Measurements from ENCODE around the gene APOL4. TPM values are rescaled to one million over a fixed set of nuclear protein-coding genes. Genes with fewer than 3 reads are reported as not detected.
"Not testable (repeated sequence)": the region's sequence is repeated elsewhere in the genome, so short reads cannot be mapped to it uniquely, and the experiment has no call there.

The APOL4 gene
- total RNA-seq, 2 experiments from 2014 or later = not detected

- CTCF ChIA-PET = no interaction called here
- H3K9me3 Mint-ChIP-seq = peaks cover 4% of the 10 kb centered on the region
- H3K27ac Mint-ChIP-seq = no peak overlapping the region
- peaks cover 49% of the 10 kb centered on the region for H3K27me3 Mint-ChIP-seq
- Histone ChIP-seq H3K27ac (ENCODE audit: low read depth in 1 of 2, low read length in 2 of 2) (no peak overlapping the region), H3K9me3 (ENCODE audit: control insufficient read depth in 1 of 2, insufficient read depth in 1 of 2, low read length in 2 of 2) (no peaks in the 10 kb centered on the region), H3K4me1 (ENCODE audit: insufficient read depth, low read length) (peaks cover 9% of the 10 kb centered on the region), H3K36me3 (ENCODE audit: insufficient read depth, low read length) (no peaks in the 10 kb centered on the region), H3K4me3 (ENCODE audit: low read length) (no peak overlapping the region), H3K27me3 (ENCODE audit: control insufficient read depth in 1 of 2, insufficient read depth in 2 of 2, low read length in 2 of 2) (no peaks in the 10 kb centered on the region)
- POLR2A ChIA-PET = no interaction called here
- no peak for ATAC-seq (ENCODE audit: poor library complexity)
- H3K4me1 Mint-ChIP-seq (ENCODE audit: low read depth) = peaks cover 13% of the 10 kb centered on the region
- no peak overlapping the region for H3K4me3 Mint-ChIP-seq
- no peak for DNase-seq
- intact Hi-C loops (cut with DNase I, micrococcal nuclease) = no loop called here
- H3K36me3 Mint-ChIP-seq (ENCODE audit: low read depth) = no peaks in the 10 kb centered on the region
- no peak for TF ChIP-seq CTCF (IDR thresholded peaks at IDR 0.05)
These were observed 8.6 kb upstream of the APOL4 start for GRCh38 chr22:36210224-36210623.

GRCh38 chr22:36209488-36209908, 7.9 kb upstream of the APOL4 start:
- H3K27ac Mint-ChIP-seq; CTCF ChIA-PET; POLR2A ChIA-PET; H3K4me3 Mint-ChIP-seq; H3K9me3 ChIP-seq (ENCODE audit: control insufficient read depth in 1 of 2, insufficient read depth in 1 of 2, low read length in 2 of 2); H3K27ac ChIP-seq (ENCODE audit: low read depth in 1 of 2, low read length in 2 of 2); H3K27me3 ChIP-seq (ENCODE audit: control insufficient read depth in 1 of 2, insufficient read depth in 2 of 2, low read length in 2 of 2); H3K4me3 ChIP-seq (ENCODE audit: low read length); H3K36me3 Mint-ChIP-seq (ENCODE audit: low read depth); H3K4me1 ChIP-seq (ENCODE audit: insufficient read depth, low read length); ATAC-seq (ENCODE audit: poor library complexity); H3K9me3 Mint-ChIP-seq; DNase-seq; H3K36me3 ChIP-seq (ENCODE audit: insufficient read depth, low read length); intact Hi-C loops (cut with DNase I, micrococcal nuclease): not testable (repeated sequence)
- Mint-ChIP-seq H3K4me1 (ENCODE audit: low read depth) (peaks cover 13% of the 10 kb centered on the region), H3K27me3 (peaks cover 49% of the 10 kb centered on the region)

GRCh38 chr22:36208914-36209313, 7.3 kb upstream of the APOL4 start:
- Histone ChIP-seq H3K4me1 (ENCODE audit: insufficient read depth, low read length) (peaks cover 9% of the 10 kb centered on the region), H3K4me3 (ENCODE audit: low read length) (no peak overlapping the region), H3K9me3 (ENCODE audit: control insufficient read depth in 1 of 2, insufficient read depth in 1 of 2, low read length in 2 of 2) (no peaks in the 10 kb centered on the region), H3K27ac (ENCODE audit: low read depth in 1 of 2, low read length in 2 of 2) (no peak overlapping the region), H3K36me3 (ENCODE audit: insufficient read depth, low read length) (no peaks in the 10 kb centered on the region), H3K27me3 (ENCODE audit: control insufficient read depth in 1 of 2, insufficient read depth in 2 of 2, low read length in 2 of 2) (no peaks in the 10 kb centered on the region)
- intact Hi-C loops (cut with DNase I, micrococcal nuclease) = no loop called here
- CTCF ChIA-PET = interaction anchor here (1.4 kb wide), 1 partner anchor 85 kb away, joined by 3 read pairs; no protein-coding TSS in a partner anchor
- peaks cover 45% of the 10 kb centered on the region for H3K27me3 Mint-ChIP-seq
- DNase-seq (no peak), ATAC-seq (ENCODE audit: poor library complexity) (no peak)
- no peaks in the 10 kb centered on the region for H3K36me3 Mint-ChIP-seq (ENCODE audit: low read depth)
- H3K4me1 Mint-ChIP-seq (ENCODE audit: low read depth) = peaks cover 13% of the 10 kb centered on the region
- TF ChIP-seq CTCF (IDR thresholded peaks at IDR 0.05) = no peak
- no peak overlapping the region for H3K4me3 Mint-ChIP-seq
- H3K27ac Mint-ChIP-seq = no peak overlapping the region
- POLR2A ChIA-PET = no interaction called here
- H3K9me3 Mint-ChIP-seq = peaks cover 4% of the 10 kb centered on the region

- Mint-ChIP-seq H3K36me3 (ENCODE audit: low read depth) (no peaks in the 10 kb centered on the region), H3K4me3 (no peak overlapping the region), H3K4me1 (ENCODE audit: low read depth) (peaks cover 13% of the 10 kb centered on the region), H3K9me3 (peaks cover 4% of the 10 kb centered on the region), H3K27me3 (peaks cover 42% of the 10 kb centered on the region), H3K27ac (no peak overlapping the region)
- Histone ChIP-seq H3K4me3 (ENCODE audit: low read length) (no peak overlapping the region), H3K27me3 (ENCODE audit: control insufficient read depth in 1 of 2, insufficient read depth in 2 of 2, low read length in 2 of 2) (no peaks in the 10 kb centered on the region), H3K27ac (ENCODE audit: low read depth in 1 of 2, low read length in 2 of 2) (no peak overlapping the region), H3K36me3 (ENCODE audit: insufficient read depth, low read length) (no peaks in the 10 kb centered on the region), H3K9me3 (ENCODE audit: control insufficient read depth in 1 of 2, insufficient read depth in 1 of 2, low read length in 2 of 2) (no peaks in the 10 kb centered on the region), H3K4me1 (ENCODE audit: insufficient read depth, low read length) (peaks cover 9% of the 10 kb centered on the region)
- CTCF ChIA-PET = interaction anchor here (1.4 kb wide), 1 partner anchor 84 kb away, joined by 3 read pairs; no protein-coding TSS in a partner anchor
- no peak for TF ChIP-seq CTCF (IDR thresholded peaks at IDR 0.05)
- POLR2A ChIA-PET = no interaction called here
- ATAC-seq (ENCODE audit: poor library complexity) = no peak
- intact Hi-C loops (cut with DNase I, micrococcal nuclease) = no loop called here
- DNase-seq = no peak
These were observed 6.7 kb upstream of the APOL4 start for GRCh38 chr22:36208162-36208765.
